Measurements from ENCODE around the gene HS3ST5.
"Not testable (repeated sequence)": the region's sequence is repeated elsewhere in the genome, so short reads cannot be mapped to it uniquely, and the experiment has no call there.

HS3ST5 gene

DNA sequence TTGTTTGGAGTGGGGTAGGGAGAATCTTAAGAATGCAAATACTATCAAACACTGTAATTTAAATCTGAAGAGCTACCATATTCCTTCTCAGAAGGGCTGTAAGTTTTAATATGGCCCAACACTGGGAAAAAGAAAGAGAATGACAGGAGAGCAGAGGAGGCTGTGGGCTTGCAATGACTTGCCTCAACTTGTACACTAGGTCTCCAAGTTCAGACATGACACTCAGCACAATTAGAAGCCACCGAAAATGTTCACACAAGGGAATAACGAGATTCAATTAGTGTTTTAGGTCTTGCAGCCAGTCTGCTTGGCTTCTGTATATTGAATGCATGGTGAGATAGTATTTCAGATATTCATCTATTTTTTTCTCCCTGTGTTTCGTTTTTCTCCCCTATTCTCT is 89.4 kb downstream of the HS3ST5 start:
- no peak overlapping the region for H3K4me3 ChIP-seq

DNA sequence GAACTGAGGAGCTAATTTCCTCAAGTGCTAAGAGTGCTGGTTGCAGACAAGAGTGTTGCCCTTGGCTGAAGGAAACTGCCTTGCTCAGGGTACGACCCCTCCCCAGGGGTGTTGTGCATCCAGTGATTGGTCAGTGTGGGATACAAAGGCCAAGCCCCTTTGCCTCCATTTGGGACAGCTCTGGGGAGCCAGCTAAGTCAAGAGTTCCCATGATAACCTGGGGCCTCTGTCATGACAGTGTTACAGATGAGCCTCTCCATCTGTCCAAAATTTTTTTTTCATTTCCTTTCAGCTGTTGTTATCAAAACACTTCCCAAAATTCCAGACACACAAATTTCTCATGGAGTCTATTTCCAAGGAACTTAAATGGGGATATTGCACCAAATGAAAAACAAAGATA is 93.3 kb downstream of the HS3ST5 start:
- H3K4me2 ChIP-seq, result no peak overlapping the region
- TF ChIP-seq Cebpa-rat (IDR thresholded peaks at IDR 0.05), result no peak
- no peaks in the 10 kb centered on the region for H3K27me3 ChIP-seq
- no peak overlapping the region for H3K9ac ChIP-seq
- no peak overlapping the region for H3K27ac ChIP-seq
- no peaks in the 10 kb centered on the region for H4K20me1 ChIP-seq
- H3K36me3 ChIP-seq, result no peaks in the 10 kb centered on the region
- no peaks in the 10 kb centered on the region for H3K4me1 ChIP-seq
- no peak overlapping the region for H3K4me3 ChIP-seq
- H3K9me3 ChIP-seq, result no peaks in the 10 kb centered on the region

More for the DNA sequence above, 89.4 kb downstream of the HS3ST5 start:
- Histone ChIP-seq H3K36me3 (no peaks in the 10 kb centered on the region), H4K20me1 (no peaks in the 10 kb centered on the region), H3K4me2 (no peak overlapping the region), H3K4me1 (no peaks in the 10 kb centered on the region), H3K9me3 (peaks cover 9% of the 10 kb centered on the region), H3K9ac (no peak overlapping the region), H3K27me3 (no peaks in the 10 kb centered on the region), H3K27ac (no peak overlapping the region)
- no peak for TF ChIP-seq Cebpa-rat (IDR thresholded peaks at IDR 0.05)

DNA sequence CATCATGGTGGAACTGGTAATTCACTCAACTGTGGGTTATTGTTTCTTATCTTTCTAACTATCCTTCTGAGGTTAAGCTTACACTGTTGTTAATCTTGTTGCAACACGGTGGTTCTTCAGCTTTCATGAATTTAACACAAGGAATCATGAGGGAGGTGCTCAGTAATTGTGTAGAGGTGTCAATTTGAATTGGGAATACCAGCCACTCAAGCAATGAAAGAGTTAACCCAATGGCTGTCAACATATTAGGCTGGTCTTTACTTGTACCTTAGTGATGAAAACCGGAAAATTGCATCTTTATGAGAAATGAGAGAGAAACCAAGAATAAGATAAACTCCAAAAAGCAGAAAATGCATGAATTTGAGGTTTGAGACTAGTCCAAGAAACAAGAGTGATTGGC is 95.7 kb downstream of the HS3ST5 start:
- Histone ChIP-seq H3K27ac (no peak overlapping the region), H4K20me1 (no peaks in the 10 kb centered on the region), H3K9me3 (no peaks in the 10 kb centered on the region), H3K4me2 (no peak overlapping the region), H3K9ac (no peak overlapping the region), H3K4me3 (no peak overlapping the region), H3K4me1 (no peaks in the 10 kb centered on the region), H3K36me3 (no peaks in the 10 kb centered on the region), H3K27me3 (no peaks in the 10 kb centered on the region)
- TF ChIP-seq Cebpa-rat (IDR thresholded peaks at IDR 0.05), result no peak

DNA sequence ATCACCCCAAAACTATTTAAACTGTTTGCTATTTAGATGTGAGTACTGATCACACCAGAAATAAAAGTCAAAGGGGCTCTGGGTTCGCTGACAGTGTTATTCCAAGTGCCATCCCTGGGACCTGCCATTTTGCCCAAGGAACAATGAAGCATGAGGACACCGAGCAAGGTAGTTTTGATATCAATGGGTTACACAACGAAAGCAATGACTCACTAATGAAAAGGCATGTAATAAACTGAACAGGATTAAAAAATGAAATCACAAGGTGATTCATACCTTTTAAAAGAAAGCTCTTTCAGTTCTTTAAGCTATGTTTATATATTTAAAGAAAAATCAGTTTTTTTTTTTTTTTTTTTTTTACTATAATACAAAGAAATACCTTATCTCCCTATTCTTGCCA is 102.0 kb downstream of the HS3ST5 start:
- TF ChIP-seq Cebpa-rat (IDR thresholded peaks at IDR 0.05), result no peak
- Histone ChIP-seq H3K4me2 (no peak overlapping the region), H3K4me3 (no peak overlapping the region), H3K9me3 (no peaks in the 10 kb centered on the region), H3K36me3 (no peaks in the 10 kb centered on the region), H3K9ac (no peak overlapping the region), H3K4me1 (no peaks in the 10 kb centered on the region), H3K27me3 (no peaks in the 10 kb centered on the region), H4K20me1 (no peaks in the 10 kb centered on the region), H3K27ac (no peak overlapping the region)

DNA sequence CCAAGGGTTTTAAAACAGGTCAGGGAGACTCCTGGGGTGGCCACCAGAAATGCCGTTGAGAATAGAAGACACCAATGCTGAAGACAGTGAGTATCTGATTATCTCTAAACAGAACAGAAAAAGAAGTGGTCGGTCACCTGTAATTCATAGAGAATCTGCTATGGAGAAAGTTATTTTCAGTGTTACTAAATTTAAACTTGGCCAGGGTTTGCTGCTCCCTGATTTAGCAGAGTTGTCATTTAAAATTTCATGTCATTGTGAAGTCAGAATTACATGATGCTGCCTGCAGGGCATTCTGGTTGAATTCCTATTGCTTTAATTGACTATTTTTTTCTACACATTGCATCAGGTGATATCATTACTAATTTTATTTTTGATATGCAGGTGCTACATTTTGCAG is 114.1 kb downstream of the HS3ST5 start:
- TF ChIP-seq Cebpa-rat (IDR thresholded peaks at IDR 0.05), result no peak
- Histone ChIP-seq H3K36me3 (no peaks in the 10 kb centered on the region), H3K9me3 (no peaks in the 10 kb centered on the region), H3K4me1 (no peaks in the 10 kb centered on the region), H3K27me3 (no peaks in the 10 kb centered on the region), H3K9ac (no peak overlapping the region), H4K20me1 (no peaks in the 10 kb centered on the region), H3K4me2 (no peak overlapping the region), H3K4me3 (no peak overlapping the region), H3K27ac (no peak overlapping the region)

DNA sequence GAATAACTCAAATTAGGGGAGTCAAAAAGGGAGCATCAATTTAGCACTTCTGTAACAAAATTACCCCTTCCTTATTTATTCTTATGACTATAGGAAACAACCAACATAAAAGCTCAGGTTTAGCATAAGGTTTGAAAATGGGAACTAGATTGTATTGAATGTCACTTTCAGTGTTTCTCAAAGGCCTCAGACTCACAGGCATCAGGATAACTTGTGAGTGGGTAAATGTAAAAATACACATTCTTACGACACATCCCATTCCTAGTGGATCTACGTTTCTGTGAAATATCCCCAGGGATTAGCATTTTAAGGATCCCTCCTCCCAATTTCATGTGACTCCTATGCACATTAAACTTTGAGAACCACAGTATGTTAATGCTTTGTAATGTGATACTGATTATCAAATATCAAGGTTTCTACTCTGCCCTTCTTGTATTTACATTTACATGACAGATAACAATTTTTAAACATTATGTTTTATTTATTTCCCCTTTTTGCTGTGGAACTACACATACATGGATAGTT is 114.8 kb downstream of the HS3ST5 start:
- Histone ChIP-seq H3K9me3 (no peaks in the 10 kb centered on the region), H3K4me2 (no peak overlapping the region), H3K27ac (no peak overlapping the region), H4K20me1 (no peaks in the 10 kb centered on the region), H3K36me3 (no peaks in the 10 kb centered on the region), H3K4me1 (no peaks in the 10 kb centered on the region), H3K9ac (no peak overlapping the region), H3K27me3 (no peaks in the 10 kb centered on the region), H3K4me3 (no peak overlapping the region)
- no peak for TF ChIP-seq Cebpa-rat (IDR thresholded peaks at IDR 0.05)

DNA sequence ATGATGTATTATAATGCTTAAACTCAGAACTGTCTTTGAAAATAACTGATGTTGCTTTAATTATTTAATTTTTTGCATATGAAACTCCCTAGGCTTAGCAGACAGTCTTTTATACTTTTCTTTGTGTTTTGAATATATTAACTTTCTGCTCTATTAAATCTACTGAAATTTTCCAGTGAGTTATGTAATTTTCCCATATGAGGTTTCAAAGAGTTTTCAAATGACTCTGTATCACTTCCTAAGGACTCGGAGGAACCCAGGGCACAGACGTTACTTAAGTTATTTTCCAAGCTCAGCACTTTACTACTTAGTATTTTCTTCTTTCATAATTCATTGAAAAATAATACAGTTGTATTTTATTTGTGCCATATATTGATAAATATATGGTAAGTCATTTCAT is 122.6 kb downstream of the HS3ST5 start:
- Histone ChIP-seq H3K36me3 (no peaks in the 10 kb centered on the region), H3K27ac (no peak overlapping the region), H3K9ac (no peak overlapping the region), H4K20me1 (no peaks in the 10 kb centered on the region), H3K4me1 (no peaks in the 10 kb centered on the region), H3K27me3 (no peaks in the 10 kb centered on the region), H3K4me2 (no peak overlapping the region), H3K9me3 (no peaks in the 10 kb centered on the region), H3K4me3 (no peak overlapping the region)
- no peak for TF ChIP-seq Cebpa-rat (IDR thresholded peaks at IDR 0.05)

DNA sequence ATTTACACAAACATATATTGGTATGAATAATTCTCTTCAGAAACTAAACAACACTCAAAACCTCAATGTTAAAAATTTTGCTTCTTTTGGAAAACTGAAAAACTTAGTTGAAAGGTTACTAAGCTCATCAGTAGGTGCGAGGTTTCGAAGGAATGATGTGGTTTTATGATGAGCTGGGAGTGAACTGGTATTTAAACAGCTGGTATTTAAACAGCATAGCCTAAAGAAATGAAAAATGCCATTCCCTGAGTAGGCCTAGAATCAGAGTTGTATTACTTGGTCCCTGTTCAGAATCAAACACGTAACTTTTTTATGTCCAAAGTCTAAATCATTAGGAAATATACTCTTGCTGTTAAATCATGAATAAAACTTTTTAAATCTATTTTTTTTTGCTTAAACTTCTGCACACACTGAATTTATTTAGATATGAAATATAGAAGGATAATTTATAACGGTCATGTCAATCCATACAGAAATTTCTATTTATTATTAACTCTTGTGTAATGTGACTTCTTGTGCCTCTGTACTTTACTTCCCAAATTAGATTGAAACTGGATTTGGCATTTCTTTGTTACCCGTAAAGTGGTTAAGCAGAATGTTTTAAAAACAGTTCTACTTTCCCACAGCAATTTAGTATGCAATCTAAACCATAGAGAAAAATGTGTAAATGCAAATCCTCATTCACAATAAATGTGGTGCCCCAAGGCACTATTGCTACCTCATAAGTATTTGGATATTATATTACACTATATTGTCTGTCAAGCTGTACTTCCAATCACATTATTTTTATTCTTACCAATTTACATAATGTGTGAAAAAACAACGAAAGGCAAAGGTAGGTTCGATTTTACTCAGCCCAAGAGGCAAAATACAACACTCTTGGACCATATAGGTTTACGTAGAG is 124.1 kb downstream of the HS3ST5 start:
- no peaks in the 10 kb centered on the region for H3K9me3 ChIP-seq
- no peaks in the 10 kb centered on the region for H3K27me3 ChIP-seq
- no peak for TF ChIP-seq Cebpa-rat (IDR thresholded peaks at IDR 0.05)
- H3K4me1 ChIP-seq, result no peaks in the 10 kb centered on the region
- H3K4me2 ChIP-seq, result no peak overlapping the region
- H3K27ac ChIP-seq, result no peak overlapping the region
- no peaks in the 10 kb centered on the region for H3K36me3 ChIP-seq
- H4K20me1 ChIP-seq, result no peaks in the 10 kb centered on the region
- H3K9ac ChIP-seq, result no peak overlapping the region
- H3K4me3 ChIP-seq, result no peak overlapping the region

DNA sequence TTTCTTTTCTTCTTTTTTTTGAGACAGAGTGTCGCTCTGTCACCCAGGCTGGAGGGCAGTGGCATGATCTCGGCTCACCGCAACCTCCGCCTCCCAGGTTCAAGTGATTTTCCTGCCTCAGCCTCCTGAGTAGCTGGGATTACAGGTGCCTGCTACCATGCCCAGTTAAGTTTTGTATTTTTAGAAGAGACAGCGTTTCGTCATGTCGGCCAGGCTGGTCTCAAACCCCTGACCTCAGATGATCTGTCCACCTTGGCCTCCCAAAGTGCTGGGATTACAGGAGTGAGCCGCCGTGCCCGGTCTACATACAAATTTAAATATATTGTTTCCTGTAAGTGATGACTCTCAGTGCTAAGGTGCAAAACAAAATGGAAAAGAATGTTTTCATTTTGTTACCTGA is 124.8 kb downstream of the HS3ST5 start:
- H3K9ac ChIP-seq, H3K27ac ChIP-seq, H3K36me3 ChIP-seq, H3K9me3 ChIP-seq, H4K20me1 ChIP-seq, H3K27me3 ChIP-seq, H3K4me3 ChIP-seq, H3K4me1 ChIP-seq, H3K4me2 ChIP-seq: not testable (repeated sequence)

DNA sequence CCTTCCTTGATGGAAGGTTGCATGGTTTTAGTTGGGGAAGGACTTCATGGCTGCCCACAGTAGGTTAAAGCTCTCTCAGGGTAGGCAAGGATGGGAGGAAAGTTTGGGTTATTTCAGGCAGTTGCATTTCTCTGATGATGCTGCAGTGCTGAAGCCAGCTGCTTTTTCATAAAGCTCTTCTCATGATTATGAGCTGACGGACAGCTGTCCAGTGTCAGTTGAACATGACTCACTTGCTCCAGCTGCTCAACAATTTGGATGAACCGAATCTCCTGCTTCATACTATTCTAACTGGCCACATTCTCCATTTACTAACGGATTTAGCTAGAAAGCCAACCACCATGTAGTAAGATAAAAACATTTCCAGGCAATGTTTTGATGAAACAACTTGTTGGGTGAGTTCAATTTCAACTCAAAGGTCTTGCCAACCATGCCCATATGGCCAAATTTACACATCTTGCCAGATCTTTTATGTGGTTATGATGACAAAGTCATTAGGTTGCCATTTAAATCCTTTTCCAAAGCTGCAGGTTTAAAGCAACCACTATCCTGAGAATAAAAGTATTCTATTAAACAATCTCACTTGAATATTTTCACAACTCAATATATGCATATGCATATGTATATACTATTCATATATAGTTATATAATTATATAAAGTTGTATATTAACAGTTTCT is 125.9 kb downstream of the HS3ST5 start:
- Histone ChIP-seq H3K27ac (no peak overlapping the region), H3K27me3 (no peaks in the 10 kb centered on the region), H3K9me3 (no peaks in the 10 kb centered on the region), H3K4me1 (no peaks in the 10 kb centered on the region), H3K36me3 (no peaks in the 10 kb centered on the region), H4K20me1 (no peaks in the 10 kb centered on the region), H3K4me3 (no peak overlapping the region), H3K9ac (no peak overlapping the region), H3K4me2 (no peak overlapping the region)
- no peak for TF ChIP-seq Cebpa-rat (IDR thresholded peaks at IDR 0.05)

All from BLaER1 (cell line).